ENCODE measurements around the gene OSBPL6.
A peak's percentile ranks its signal among the peaks of the same experiment; 100 is the strongest.
"Not testable (repeated sequence)": the region's sequence is repeated elsewhere in the genome, so short reads cannot be mapped to it uniquely, and the experiment has no call there.

Gene OSBPL6

DNA sequence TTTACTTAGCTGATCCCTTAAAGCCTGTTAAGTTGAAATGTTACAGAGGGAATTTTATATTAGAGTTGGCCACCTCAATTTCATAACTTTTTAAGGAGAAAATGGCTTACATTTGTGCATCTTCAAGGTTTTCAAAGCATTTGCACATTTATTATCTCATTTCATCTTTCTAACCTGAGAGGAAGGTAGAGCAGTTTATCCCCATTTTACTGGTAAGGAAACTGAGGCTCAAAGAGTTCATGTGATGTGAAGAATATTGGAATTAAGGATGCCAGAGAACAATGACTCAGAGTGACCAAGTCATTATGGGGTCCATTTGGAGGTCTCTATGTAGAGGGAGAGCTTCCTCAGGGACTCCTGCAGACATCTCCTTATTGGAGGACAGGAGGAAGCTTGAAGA, 221.7 kb downstream of the OSBPL6 start:
- peaks cover 21% of the 10 kb centered on the region for H3K4me1 Mint-ChIP-seq
- no peak for ATAC-seq
- H3K9me3 Mint-ChIP-seq: no peaks in the 10 kb centered on the region
- H3K27ac Mint-ChIP-seq: no peak overlapping the region
- H3K4me3 Mint-ChIP-seq: no peak overlapping the region
- no peak for DNase-seq (ENCODE audit: low spot score in 2 of 2)
- H3K36me3 Mint-ChIP-seq: peaks cover 7% of the 10 kb centered on the region

GRCh38 chr2:178417916-178418315, 223.6 kb downstream of the OSBPL6 start:
- DNase-seq (ENCODE audit: low spot score in 2 of 2) (no peak), ATAC-seq (no peak)
- H3K27ac Mint-ChIP-seq: no peak overlapping the region
- peaks cover 7% of the 10 kb centered on the region for H3K36me3 Mint-ChIP-seq
- H3K9me3 Mint-ChIP-seq: no peaks in the 10 kb centered on the region
- H3K4me3 Mint-ChIP-seq: no peak overlapping the region
- H3K4me1 Mint-ChIP-seq: peaks cover 21% of the 10 kb centered on the region

DNA sequence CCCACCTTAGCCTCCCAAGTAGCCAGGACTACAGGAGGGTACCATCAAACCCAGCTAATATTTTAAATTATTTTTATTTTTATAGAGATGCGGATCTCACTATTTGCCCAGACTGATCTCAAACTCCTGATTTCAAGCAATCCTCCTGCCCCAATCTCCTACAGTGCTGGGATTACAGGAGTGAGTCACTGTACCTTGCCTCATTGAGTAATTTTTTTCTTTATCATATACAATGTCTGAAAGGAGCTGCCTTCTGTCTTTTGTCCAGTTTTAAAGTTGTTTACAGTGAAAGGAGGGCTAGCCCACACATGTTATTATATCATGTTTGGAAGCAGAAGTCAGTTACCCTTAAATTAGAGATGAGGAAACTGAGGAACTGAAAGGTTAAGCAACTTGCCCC, 224.1 kb downstream of the OSBPL6 start:
- no peak overlapping the region for H3K27ac Mint-ChIP-seq
- peaks cover 7% of the 10 kb centered on the region for H3K36me3 Mint-ChIP-seq
- H3K4me3 Mint-ChIP-seq: no peak overlapping the region
- peaks cover 21% of the 10 kb centered on the region for H3K4me1 Mint-ChIP-seq
- DNase-seq (ENCODE audit: low spot score in 2 of 2) (no peak), ATAC-seq (no peak)
- H3K9me3 Mint-ChIP-seq: no peaks in the 10 kb centered on the region

GRCh38 chr2:178419123-178419522, 224.8 kb downstream of the OSBPL6 start:
- Mint-ChIP-seq H3K27ac (no peak overlapping the region), H3K4me1 (peaks cover 20% of the 10 kb centered on the region), H3K9me3 (no peaks in the 10 kb centered on the region), H3K4me3 (no peak overlapping the region), H3K36me3 (peaks cover 7% of the 10 kb centered on the region)
- DNase-seq (ENCODE audit: low spot score in 2 of 2): no peak
- ATAC-seq: no peak

DNA sequence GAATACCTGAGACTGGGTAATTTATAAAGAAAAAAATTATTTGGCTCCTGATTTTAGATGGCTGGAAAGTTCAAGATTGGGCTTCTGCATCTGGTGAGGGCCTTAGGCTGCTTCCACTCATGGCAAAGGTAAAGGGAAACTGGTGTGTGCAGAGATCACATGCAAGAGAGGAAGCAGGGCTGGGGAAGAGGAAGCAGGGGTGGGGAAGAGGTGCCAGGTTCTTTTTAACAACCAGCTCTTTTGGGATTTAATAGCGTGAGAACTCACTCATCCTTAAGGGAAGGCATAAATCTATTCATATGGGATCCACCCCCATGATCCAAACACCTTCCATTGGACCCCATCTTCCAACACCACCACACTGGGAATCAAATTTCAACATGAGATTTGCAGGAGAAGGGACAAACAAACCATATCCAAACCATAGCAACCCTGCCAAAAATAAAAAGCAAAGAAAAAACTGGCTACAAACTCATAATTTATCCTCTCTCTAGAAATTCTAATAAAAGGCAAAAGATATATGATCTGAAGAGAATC, 226.2 kb downstream of the OSBPL6 start:
- Mint-ChIP-seq H3K9me3 (peaks cover 2% of the 10 kb centered on the region), H3K27ac (no peak overlapping the region), H3K4me3 (no peak overlapping the region), H3K4me1 (peaks cover 8% of the 10 kb centered on the region), H3K36me3 (peaks cover 7% of the 10 kb centered on the region)
- no peak for DNase-seq (ENCODE audit: low spot score in 2 of 2)
- no peak for ATAC-seq

DNA sequence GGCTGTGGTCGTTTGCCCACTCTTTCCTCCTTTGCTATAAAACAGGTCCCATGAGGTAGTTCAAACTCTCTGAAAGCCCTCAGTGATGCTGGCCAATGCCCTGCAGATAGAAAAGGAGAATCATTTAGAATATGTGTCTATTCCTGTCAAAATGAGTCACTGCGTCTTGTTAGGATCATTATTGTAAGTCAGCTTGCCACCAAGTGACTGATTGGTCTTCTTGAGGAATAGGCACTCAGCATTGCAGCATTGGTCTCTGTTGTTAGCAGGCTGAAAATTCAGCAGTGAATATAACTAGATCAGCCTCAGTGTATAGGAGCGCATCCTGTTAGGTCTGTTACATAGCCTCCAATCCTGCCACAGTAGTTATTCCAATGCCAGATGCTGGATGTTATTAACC, 227.8 kb downstream of the OSBPL6 start:
- Mint-ChIP-seq H3K9me3 (peaks cover 5% of the 10 kb centered on the region), H3K36me3 (peaks cover 7% of the 10 kb centered on the region), H3K4me3 (no peak overlapping the region), H3K4me1 (no peaks in the 10 kb centered on the region), H3K27ac (no peak overlapping the region)
- DNase-seq (ENCODE audit: low spot score in 2 of 2) (no peak), ATAC-seq (no peak)

DNA sequence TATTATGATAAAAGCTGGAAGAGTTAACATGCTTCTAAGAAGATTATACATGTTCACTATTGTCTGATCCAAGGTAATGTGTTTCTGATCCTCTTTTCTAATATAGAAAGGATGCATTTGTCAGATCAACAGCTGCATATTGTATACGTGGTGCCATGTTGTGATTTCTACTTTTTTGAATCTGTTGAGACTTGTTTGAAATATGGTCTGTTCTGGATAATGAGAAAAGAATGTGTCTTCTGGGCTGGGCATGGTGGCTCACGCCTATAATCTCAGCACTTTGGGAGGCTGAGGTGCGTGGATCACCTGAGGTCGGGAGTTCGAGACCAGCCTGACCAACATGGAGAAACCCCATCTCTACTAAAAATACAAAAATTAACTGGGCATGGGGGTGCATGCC, 229.4 kb downstream of the OSBPL6 start:
- H3K9me3 Mint-ChIP-seq; ATAC-seq; H3K27ac Mint-ChIP-seq; H3K4me3 Mint-ChIP-seq; H3K4me1 Mint-ChIP-seq; DNase-seq (ENCODE audit: low spot score in 2 of 2): not testable (repeated sequence)
- H3K36me3 Mint-ChIP-seq: peaks cover 13% of the 10 kb centered on the region

- Mint-ChIP-seq H3K9me3 (peaks cover 5% of the 10 kb centered on the region), H3K27ac (no peak overlapping the region), H3K36me3 (peaks cover 27% of the 10 kb centered on the region), H3K4me3 (no peak overlapping the region), H3K4me1 (no peaks in the 10 kb centered on the region)
- no peak for ATAC-seq
- DNase-seq (ENCODE audit: low spot score in 2 of 2): no peak
Measured at GRCh38 chr2:178425255-178425827, 231.0 kb downstream of the OSBPL6 start.

- DNase-seq (ENCODE audit: low spot score in 2 of 2) (no peak), ATAC-seq (no peak)
- no peak overlapping the region for H3K27ac Mint-ChIP-seq
- H3K4me1 Mint-ChIP-seq: no peaks in the 10 kb centered on the region
- no peak overlapping the region for H3K4me3 Mint-ChIP-seq
- peaks cover 5% of the 10 kb centered on the region for H3K9me3 Mint-ChIP-seq
- peaks cover 33% of the 10 kb centered on the region for H3K36me3 Mint-ChIP-seq
Measured at GRCh38 chr2:178426388-178426787, 232.1 kb downstream of the OSBPL6 start.

- peaks cover 43% of the 10 kb centered on the region for H3K36me3 Mint-ChIP-seq
- DNase-seq (ENCODE audit: low spot score in 2 of 2) (no peak), ATAC-seq (no peak)
- H3K4me1 Mint-ChIP-seq: no peaks in the 10 kb centered on the region
- H3K9me3 Mint-ChIP-seq: peaks cover 5% of the 10 kb centered on the region
- no peak overlapping the region for H3K4me3 Mint-ChIP-seq
- H3K27ac Mint-ChIP-seq: no peak overlapping the region
Measured at GRCh38 chr2:178427458-178427857, 233.1 kb downstream of the OSBPL6 start.

DNA sequence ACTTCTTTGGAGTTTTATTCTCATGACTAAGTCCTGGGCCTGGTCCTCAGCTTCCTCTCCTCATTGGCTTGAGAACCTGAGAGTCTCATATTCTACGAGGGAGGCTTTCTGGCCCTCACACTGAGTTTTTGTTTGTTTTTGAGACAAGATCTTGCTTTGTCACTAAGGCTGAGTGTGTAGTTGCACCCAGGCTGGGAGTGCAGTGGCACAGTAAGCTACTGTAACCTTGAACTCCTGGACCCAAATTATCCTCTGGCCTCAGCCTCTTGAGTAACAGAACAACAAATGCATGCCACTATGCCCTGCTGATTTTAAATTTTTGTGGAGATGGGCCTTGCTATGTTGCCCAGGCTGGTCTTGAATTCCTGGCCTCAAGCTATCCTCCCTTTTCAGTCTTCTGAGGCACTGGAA, 234.1 kb downstream of the OSBPL6 start:
- Mint-ChIP-seq H3K4me3 (no peak overlapping the region), H3K9me3 (peaks cover 5% of the 10 kb centered on the region), H3K4me1 (no peaks in the 10 kb centered on the region), H3K27ac (no peak overlapping the region), H3K36me3 (peaks cover 53% of the 10 kb centered on the region)
- no peak for DNase-seq (ENCODE audit: low spot score in 2 of 2)
- no peak for ATAC-seq

DNA sequence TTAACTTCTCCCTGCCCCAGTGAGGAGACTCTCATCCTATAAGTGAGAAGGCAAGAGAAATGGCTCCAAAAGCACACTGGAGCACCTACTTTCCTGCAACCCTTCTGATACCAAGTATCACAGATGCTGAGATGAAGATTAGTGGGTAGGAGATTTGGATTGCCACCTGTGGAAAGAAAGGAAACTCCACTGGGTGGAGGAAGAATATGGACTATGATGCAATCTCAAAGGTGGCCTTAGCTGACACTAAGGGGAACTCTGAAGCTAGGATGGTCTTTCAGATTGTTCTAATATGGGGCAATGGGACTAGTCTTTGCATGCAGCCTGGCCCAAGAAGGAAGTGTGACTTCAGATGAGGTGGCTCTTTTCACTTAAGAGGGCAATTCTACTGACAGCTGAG, 235.0 kb downstream of the OSBPL6 start:
- ATAC-seq (no peak), DNase-seq (ENCODE audit: low spot score in 2 of 2) (no peak)
- Mint-ChIP-seq H3K4me1 (no peaks in the 10 kb centered on the region), H3K36me3 (peaks cover 62% of the 10 kb centered on the region), H3K27ac (peak overlapping the region; percentile 2), H3K4me3 (no peak overlapping the region), H3K9me3 (peaks cover 5% of the 10 kb centered on the region)

DNA sequence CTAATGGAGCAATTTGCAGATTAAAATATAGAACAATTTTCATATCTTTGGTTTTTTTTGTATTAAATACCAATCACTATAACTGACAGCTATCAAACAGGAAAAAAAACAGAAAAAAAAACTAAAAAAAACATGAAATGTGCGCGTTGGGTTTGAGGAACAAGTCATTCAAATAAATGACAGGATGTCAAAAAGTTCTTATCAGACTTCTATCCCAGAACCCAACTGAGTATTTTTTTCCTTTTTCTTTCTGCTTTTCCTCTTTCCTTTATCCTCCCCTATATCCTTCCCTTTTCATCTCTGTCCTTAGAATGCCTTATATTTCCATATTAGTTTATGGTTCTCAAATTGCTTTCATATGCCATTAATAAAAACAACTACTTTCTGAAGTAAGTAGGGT, 242.3 kb downstream of the OSBPL6 start:
- DNase-seq (ENCODE audit: low spot score in 2 of 2): no peak
- H3K4me1 Mint-ChIP-seq: no peaks in the 10 kb centered on the region
- no peak overlapping the region for H3K4me3 Mint-ChIP-seq
- H3K9me3 Mint-ChIP-seq: no peaks in the 10 kb centered on the region
- H3K27ac Mint-ChIP-seq: no peak overlapping the region
- ATAC-seq: no peak
- H3K36me3 Mint-ChIP-seq: peaks cover 100% of the 10 kb centered on the region

DNA sequence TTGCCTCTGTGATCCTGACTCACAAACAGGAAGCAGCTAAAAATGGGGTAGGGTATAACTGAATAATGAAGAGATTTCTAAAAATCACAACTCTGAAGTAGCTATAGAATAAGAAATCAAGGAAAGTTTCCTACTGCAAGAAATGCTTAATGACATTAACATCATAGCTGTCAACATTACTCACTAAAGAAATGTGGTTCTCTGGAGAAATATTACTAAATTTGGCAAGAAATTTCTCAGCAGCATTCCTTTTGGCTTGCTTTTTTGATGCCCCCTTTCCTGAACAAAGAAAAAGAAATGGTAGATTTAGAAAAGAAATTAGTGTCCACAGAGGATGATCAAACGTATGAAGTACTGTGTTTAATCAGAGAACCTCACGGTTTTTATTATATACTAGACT, 247.1 kb downstream of the OSBPL6 start:
- no peak overlapping the region for H3K27ac Mint-ChIP-seq
- ATAC-seq (no peak), DNase-seq (ENCODE audit: low spot score in 2 of 2) (no peak)
- H3K4me3 Mint-ChIP-seq: no peak overlapping the region
- H3K9me3 Mint-ChIP-seq: no peaks in the 10 kb centered on the region
- H3K4me1 Mint-ChIP-seq: no peaks in the 10 kb centered on the region
- H3K36me3 Mint-ChIP-seq: peaks cover 100% of the 10 kb centered on the region

- peaks cover 24% of the 10 kb centered on the region for H3K4me1 Mint-ChIP-seq
- no peak for ATAC-seq
- H3K4me3 Mint-ChIP-seq: peak overlapping the region; percentile 83
- H3K36me3 Mint-ChIP-seq: peaks cover 54% of the 10 kb centered on the region
- H3K9me3 Mint-ChIP-seq: no peaks in the 10 kb centered on the region
- peak overlapping the region; percentile 26 for H3K27ac Mint-ChIP-seq
- DNase-seq (ENCODE audit: low spot score in 2 of 2): no peak
Measured at GRCh38 chr2:178448968-178449661, 254.8 kb downstream of the OSBPL6 start.

Data from stimulated activated effector memory CD8-positive, alpha-beta T cell treated with anti-CD3 and anti-CD28 coated beads, Interleukin-12 subunit alpha, Interleukin-12 subunit beta, amount 100 ng/mL, for 72 hours (primary cell).